Transverse colon (tissue), 4 donors: ENCODE data around the gene PODXL. TPM values are rescaled to one million over a fixed set of nuclear protein-coding genes. Genes with fewer than 3 reads are reported as not detected.
A peak's percentile ranks its signal among the peaks of the same experiment; 100 is the strongest.

Experiments
- DNase-seq: peaks from one replicate; pipeline ENCODE4 v3.0.0-alpha.2; 2019
- H3K27ac ChIP-seq, 4 donors: fragments of 200-600 bp; sonication (generic); 2 replicates each; pipeline ENCODE4 v1.5.1; 2016 to 2018; ENCODE audit warnings: inconsistent platforms in 4 of 4
- H3K27me3 ChIP-seq: fragments of 200-600 bp; sonication (generic); 2 replicates; pipeline ENCODE4 v1.5.1; 2017; ENCODE audit warnings: inconsistent platforms
- H3K36me3 ChIP-seq, 4 donors: fragments of 200-600 bp; sonication (generic); 2 replicates each; pipeline ENCODE4 v1.5.1; 2017 to 2019; ENCODE audit warnings: inconsistent platforms in 4 of 4
- H3K4me1 ChIP-seq, 4 donors: fragments of 200-600 bp; sonication (generic); 2 replicates each; pipeline ENCODE4 v1.5.1; 2017 to 2020; ENCODE audit warnings: inconsistent platforms in 4 of 4
- H3K4me3 ChIP-seq, 4 donors: fragments of 200-600 bp; sonication (generic); 1 replicate in 1 of 4; 2 replicates in 3 of 4; pipeline versions ENCODE4 v1.5.1 to v1.6.1; 2017 to 2019; ENCODE audit warnings: inconsistent platforms in 4 of 4
- H3K9me3 ChIP-seq, 2 donors: fragments of 200-600 bp; sonication (generic); 2 replicates each; pipeline ENCODE4 v1.5.1; 2017 to 2019; ENCODE audit warnings: inconsistent platforms in 2 of 2
- CTCF ChIP-seq, 5 experiments: fragments of 200-600 bp in 3 of 5; fragments of 450-650 bp in 2 of 5; sonication (generic) in 3 of 5; IDR thresholded peaks; 1 replicate in 2 of 5; 2 replicates in 3 of 5; pipeline ENCODE4 v1.5.1; 2016 to 2017; ENCODE audit warnings: antibody characterized with exemption in 5 of 5, inconsistent platforms in 3 of 5, mild to moderate bottlenecking in 2 of 5, moderate library complexity in 1 of 5
- EP300 ChIP-seq: sonication (generic); formaldehyde crosslinking; IDR thresholded peaks from one replicate; pipeline ENCODE4 v1.6.1; 2017; ENCODE audit warnings: antibody characterized with exemption, low read depth
- POLR2A ChIP-seq: fragments of 450-650 bp; IDR thresholded peaks from one replicate; pipeline ENCODE4 v1.6.1; 2016; ENCODE audit warnings: antibody characterized with exemption, mild to moderate bottlenecking, moderate library complexity
- POLR2AphosphoS5 ChIP-seq, 3 donors: sonication (generic); formaldehyde crosslinking; IDR thresholded peaks; one replicate each; pipeline ENCODE4 v1.6.1; 2016; ENCODE audit warnings: antibody characterized with exemption in 3 of 3
- WGBS, 2 donors: methylation state at CpG; one replicate each; pipeline ENCODE4 v1.1.5; 2018; ENCODE audit warnings: low coverage in 1 of 2; 5-methylcytosine and 5-hydroxymethylcytosine counted together
- in situ Hi-C, 4 donors: fragments of 200-750 bp; cut with MboI; loops; one replicate each; pipeline versions ENCODE4 v1.15.0 to v1.15.1; 2017; ENCODE audit warnings: low sequenced_read_pairs in 3 of 4, low pct_ligation_motif_present in 1 of 4, low pct_unique_long_range_greater_than_20kb in 1 of 4
- intact Hi-C: fragments of 100-400 bp; cut with DNase I; formaldehyde crosslinking; loops from one replicate; pipeline ENCODE4 v1.15.1; 2023; ENCODE audit warnings: low total_unique reads
- total RNA-seq, 4 donors: library from RNA; depleted of rRNA; stranded (reverse); fragments of >200 nt; gene quantifications; one replicate each; pipeline ENCODE4 v1.1.0, GENCODE V29; 2016

The PODXL gene
- total RNA-seq, 4 donors from 2014 or later, result 11.7 to 25.8 (median 16.1) TPM

GRCh38 chr7:131554880-131555516 lies 1.4 kb downstream of the PODXL start:
- H3K4me1 ChIP-seq, result peaks cover 11 to 27% (median 25%) of the 10 kb centered on the region in 4 donors
- H3K27ac ChIP-seq, result peak overlapping the region in 2 of 4 donors; percentile 71 to 72
- peak overlapping the region in 2 of 4 donors; percentile 60 to 63 for H3K4me3 ChIP-seq
- TF ChIP-seq POLR2AphosphoS5 (IDR thresholded peaks at IDR 0.05) (no peak), POLR2A (no peak), EP300 (no peak), CTCF (IDR thresholded peaks at IDR 0.05) (no peak)
- in situ Hi-C loops, result no loop called here
- H3K36me3 ChIP-seq, result no peaks in the 10 kb centered on the region
- H3K9me3 ChIP-seq, result no peaks in the 10 kb centered on the region
- peaks cover 47% of the 10 kb centered on the region for H3K27me3 ChIP-seq
- no peak for DNase-seq
- 66% methylated on average over 12 of the region's 12 CpGs; no CpG with 5 or more reads in 1 of the 2 donors for WGBS, 2 donors
- intact Hi-C loops, result no loop called here

GRCh38 chr7:131553931-131554330 lies 2.5 kb downstream of the PODXL start:
- Histone ChIP-seq H3K9me3 (no peaks in the 10 kb centered on the region), H3K4me1 (peaks cover 11 to 27% (median 25%) of the 10 kb centered on the region in 4 donors), H3K27ac (peak overlapping the region in 1 of 4 donors; percentile 5), H3K27me3 (peaks cover 42% of the 10 kb centered on the region), H3K4me3 (no peak overlapping the region), H3K36me3 (no peaks in the 10 kb centered on the region)
- intact Hi-C loops (no loop called here), in situ Hi-C loops (no loop called here)
- TF ChIP-seq POLR2AphosphoS5 (IDR thresholded peaks at IDR 0.05) (no peak), POLR2A (no peak), EP300 (no peak), CTCF (IDR thresholded peaks at IDR 0.05) (no peak)
- 68% methylated on average over 4 of the region's 4 CpGs; no CpG with 5 or more reads in 1 of the 2 donors for WGBS, 2 donors
- DNase-seq, result no peak

GRCh38 chr7:131552053-131552452 lies 4.4 kb downstream of the PODXL start:
- Histone ChIP-seq H3K4me1 (peaks cover 2 to 17% (median 13%) of the 10 kb centered on the region in 4 donors), H3K4me3 (no peak overlapping the region), H3K27me3 (peaks cover 23% of the 10 kb centered on the region), H3K36me3 (no peaks in the 10 kb centered on the region), H3K9me3 (no peaks in the 10 kb centered on the region), H3K27ac (no peak overlapping the region)
- intact Hi-C loops (no loop called here), in situ Hi-C loops (no loop called here)
- no peak for TF ChIP-seq EP300
- no peak for TF ChIP-seq POLR2A
- no peak for TF ChIP-seq POLR2AphosphoS5 (IDR thresholded peaks at IDR 0.05)
- no peak for TF ChIP-seq CTCF (IDR thresholded peaks at IDR 0.05)
- WGBS, 2 donors, result 60 to 94% methylated on average over 1 to 5 of the region's 6 CpGs
- no peak for DNase-seq

GRCh38 chr7:131550846-131551245 lies 5.6 kb downstream of the PODXL start:
- Histone ChIP-seq H3K27ac (no peak overlapping the region), H3K36me3 (no peaks in the 10 kb centered on the region), H3K27me3 (peaks cover 16% of the 10 kb centered on the region), H3K4me1 (peaks cover 0 to 10% (median 8%) of the 10 kb centered on the region in 4 donors), H3K4me3 (no peak overlapping the region), H3K9me3 (no peaks in the 10 kb centered on the region)
- TF ChIP-seq POLR2A, result no peak
- in situ Hi-C loops, result no loop called here
- intact Hi-C loops, result no loop called here
- 79 to 80% methylated on average over 1 to 5 of the region's 5 CpGs for WGBS, 2 donors
- no peak for DNase-seq

GRCh38 chr7:131548371-131548770 lies 8.1 kb downstream of the PODXL start:
- in situ Hi-C loops (no loop called here), intact Hi-C loops (no loop called here)
- peaks cover 0 to 10% (median 3%) of the 10 kb centered on the region in 4 donors for H3K4me1 ChIP-seq
- WGBS, 2 donors, result 92% methylated on average over 2 of the region's 2 CpGs; no CpG with 5 or more reads in 1 of the 2 donors
- no peaks in the 10 kb centered on the region for H3K36me3 ChIP-seq
- no peak overlapping the region for H3K4me3 ChIP-seq
- H3K27ac ChIP-seq, result no peak overlapping the region
- TF ChIP-seq POLR2AphosphoS5 (IDR thresholded peaks at IDR 0.05), result no peak
- TF ChIP-seq POLR2A, result no peak
- TF ChIP-seq CTCF (IDR thresholded peaks at IDR 0.05), result no peak
- no peak for TF ChIP-seq EP300
- H3K9me3 ChIP-seq, result no peaks in the 10 kb centered on the region
- no peak for DNase-seq
- H3K27me3 ChIP-seq, result no peaks in the 10 kb centered on the region
